ENCODE results near the gene FAM222B.
"Not testable (repeated sequence)": the region's sequence is repeated elsewhere in the genome, so short reads cannot be mapped to it uniquely, and the experiment has no call there.

The FAM222B gene

DNA sequence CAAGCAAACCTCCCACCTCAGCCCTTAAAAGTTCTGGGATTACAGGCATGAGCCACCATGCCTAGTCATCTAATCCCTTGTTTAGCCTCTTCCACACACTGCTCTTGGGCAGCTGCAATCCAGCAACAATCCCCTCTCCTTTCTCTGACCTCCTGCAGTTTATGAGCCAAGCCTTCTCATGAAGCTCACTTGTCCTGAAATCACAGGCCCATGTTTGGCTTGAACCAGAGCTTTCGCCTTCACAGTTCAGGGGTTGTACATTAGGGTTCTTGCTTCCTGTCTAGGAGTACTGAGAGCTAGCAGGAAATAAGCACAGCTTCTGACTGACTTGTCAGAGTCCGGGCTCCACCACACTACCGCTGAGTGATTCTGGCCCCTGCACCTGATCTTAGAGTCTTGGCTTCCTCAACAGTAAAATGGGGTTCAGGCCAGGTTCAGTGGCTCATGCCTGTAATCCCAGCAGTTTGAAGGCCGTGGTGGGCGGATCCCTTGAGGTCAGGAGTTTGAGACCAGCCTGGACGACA, 28.5 kb upstream of the FAM222B start:
- no peak for DNase-seq (ENCODE audit: low read depth in 2 of 2)

DNA sequence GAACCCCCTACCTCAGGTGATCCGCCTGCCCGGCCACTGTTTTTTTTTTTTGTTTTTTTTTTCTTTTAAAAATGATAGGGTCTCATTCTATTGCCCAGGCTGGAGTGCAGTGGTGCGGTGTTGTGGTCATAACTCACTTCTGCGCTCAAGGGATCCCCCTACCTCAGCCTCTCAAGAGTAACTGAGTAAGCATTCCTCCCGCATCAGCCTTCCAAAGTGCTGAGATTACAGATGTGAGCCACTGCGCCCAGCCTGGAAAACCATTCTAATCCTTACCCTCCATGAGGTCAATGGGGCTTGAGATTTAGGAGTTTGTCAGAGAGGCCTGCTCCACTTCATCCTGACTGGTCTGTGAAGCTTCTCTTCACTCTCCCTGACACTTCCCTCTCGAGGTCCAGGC, 24.7 kb upstream of the FAM222B start:
- DNase-seq (ENCODE audit: low read depth in 2 of 2): no peak

DNA sequence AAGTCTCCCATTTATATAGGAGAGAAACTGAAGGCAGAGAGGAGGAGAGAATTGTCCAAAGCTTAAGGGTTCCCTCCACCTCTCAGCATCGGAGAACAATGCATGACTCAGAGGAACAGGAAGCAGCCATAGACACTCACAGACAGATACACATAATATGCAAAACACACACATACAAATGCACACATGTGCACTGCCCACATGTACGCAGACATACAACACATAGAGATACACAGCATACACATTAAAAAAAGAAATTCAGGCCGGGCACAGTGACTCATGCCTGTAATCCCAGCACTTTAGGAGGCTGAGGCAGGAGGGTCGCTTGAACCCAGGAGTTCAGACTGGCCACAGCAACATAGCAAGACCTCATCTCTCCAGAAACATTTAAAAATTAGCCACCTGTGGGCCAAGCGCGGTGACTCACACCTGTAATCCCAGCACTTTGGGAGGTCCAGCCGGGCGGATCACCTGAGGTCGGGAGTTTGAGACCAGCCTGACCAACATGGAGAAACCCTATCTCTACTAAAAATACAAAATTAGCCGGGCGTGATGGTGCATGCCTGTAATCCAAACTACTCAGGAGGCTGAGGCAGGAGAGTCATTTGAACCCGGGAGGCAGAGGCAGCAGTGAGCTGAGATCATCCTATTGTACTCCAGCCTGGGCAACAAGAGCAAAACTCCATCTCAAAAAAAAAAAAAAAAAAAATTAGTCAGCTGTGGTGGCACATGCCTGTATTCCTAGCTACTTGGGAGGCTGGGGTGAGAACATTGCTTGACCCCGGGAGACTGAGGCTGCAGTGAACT, 23.6 kb upstream of the FAM222B start:
- no peak for DNase-seq (ENCODE audit: low read depth in 2 of 2)

DNA sequence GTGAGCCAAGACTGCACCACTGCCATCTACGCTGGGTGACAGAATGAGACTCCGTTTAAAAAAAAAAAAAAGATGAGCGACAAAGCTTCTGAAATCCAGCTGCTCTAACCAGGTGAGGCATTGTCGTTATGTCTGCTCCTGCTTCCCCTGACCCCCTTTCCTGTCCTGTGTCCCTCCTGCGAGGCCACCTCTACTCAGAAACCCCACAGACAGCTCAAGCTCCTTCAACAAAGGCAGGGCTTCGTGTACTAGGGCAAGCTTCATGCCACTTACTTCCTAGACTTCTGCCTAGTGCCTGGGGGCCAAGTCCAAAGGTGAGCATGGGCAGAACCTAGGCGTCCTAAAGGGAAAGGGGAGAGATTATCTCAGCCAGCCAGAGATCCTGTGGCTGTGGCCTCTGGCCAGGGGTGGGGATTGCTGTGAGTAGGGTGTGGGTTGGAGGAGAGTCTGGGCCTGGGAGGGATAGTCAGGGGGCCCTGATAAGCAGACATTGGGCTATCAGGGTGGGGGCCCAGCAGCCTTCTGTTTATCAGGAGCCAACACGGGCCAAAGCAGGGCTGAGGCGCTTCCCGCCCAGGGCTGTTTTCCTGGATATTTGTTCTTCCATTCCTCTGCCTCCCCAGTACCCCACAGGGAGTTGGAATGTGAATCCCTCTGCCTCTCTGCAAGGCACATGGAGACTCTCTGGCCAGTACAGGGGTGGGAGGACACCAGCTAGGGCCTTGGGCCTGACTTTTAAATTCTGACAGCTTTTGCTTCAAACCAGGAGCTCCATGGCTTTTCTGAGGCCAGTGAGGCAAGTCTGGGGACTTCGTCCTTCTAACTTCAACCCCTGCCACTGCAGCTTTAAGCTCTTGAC, 22.6 kb upstream of the FAM222B start:
- DNase-seq (ENCODE audit: low read depth in 2 of 2): no peak

DNA sequence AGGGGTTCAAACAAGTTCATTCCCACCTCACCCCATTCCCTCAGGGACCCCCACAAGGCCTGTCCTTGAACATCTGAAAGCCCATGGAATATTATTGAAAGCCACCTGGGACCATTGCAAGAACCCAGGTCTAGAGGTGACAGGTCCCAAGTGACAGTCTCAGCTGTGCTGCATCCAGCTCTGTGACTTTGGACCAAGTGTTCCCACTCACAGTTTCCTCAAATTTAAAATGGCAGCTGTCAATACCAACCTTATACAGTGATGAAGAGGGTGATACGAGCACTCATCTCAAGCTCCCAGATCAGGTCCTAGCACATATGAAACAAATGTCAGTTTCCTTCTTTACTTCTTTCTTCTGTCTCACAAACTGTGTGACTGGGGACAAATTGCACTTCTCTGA, 21.4 kb upstream of the FAM222B start:
- DNase-seq (ENCODE audit: low read depth in 2 of 2): no peak

DNA sequence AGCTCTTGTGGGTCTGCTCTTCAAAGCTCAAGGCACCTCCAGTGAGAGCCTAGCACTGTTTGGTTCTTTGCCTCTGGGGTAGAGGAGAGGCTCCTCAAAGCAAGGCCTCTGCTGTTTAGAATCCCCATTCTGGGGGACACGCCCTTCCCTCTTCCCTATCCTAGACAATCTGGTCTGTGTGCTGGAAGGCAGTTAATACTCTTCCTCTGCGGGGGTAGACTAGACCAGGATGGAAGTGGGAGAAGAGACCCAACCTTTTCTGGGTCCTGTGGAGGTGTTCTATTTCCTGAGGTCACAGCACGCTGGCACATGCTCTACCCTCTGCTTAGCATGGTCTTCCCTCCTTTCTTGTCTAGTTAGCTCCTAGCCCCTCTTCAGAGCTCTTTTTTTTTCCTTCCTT, 20.0 kb upstream of the FAM222B start:
- DNase-seq (ENCODE audit: low read depth in 2 of 2): no peak

DNA sequence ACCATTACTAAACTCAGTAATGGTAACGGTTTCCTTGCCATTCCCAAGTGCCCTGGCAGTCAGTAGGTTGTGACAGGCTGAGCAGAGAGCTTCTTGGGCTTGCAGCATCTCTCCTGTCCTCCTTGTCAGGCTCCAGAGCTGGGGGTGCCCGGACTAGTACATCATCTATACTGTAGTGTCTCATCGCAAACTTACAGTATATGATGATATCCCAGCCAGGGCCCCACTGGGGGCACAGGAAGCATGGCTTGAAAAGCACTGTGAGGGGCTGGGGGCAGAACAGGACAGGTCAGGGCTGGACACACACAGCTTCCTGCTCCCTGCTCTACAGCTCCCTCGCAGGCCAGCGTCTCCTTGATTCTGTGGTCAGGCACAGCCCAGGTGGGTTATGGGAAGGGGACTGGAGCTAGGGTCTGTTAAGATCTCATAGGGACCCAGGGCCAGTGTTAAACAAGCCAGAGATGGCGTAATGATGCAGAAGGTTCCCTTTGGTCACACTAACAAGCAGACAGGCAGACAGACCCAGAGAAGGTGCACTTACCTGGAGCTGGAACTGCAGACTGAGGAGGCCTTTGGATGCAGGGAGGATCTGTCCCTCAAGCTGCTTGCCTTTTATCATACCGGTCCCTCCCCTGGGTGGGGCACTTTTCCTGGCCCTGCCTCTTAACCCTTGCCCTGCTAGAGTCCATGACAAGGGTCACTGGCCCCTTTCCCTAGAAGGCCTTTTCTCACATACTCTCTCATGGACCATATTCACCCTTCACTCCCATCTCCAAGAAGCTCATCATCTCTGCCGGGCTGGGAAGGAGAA, 19.0 kb upstream of the FAM222B start:
- DNase-seq (ENCODE audit: low read depth in 2 of 2): no peak

DNA sequence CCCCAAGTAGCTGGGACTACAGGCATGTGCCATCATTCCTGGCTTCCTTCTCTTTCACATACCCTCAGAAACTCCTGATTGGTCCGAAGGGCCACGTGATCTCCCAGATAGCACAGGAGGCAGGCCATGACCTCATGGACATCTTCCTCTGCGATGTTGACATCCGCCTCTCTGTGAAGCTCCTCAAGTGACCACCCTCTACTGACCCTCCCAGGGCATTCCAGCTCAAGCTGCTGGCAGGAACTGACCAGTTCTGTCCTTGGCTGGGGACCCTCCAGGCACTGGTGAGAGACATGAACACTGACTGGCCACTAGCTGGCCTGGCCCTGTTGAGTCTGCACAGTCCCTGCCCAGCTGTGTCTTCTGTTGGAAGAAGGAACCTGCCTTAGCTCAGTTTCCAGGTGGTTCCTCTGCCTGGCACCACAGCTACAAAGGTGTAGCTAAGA, 17.8 kb upstream of the FAM222B start:
- no peak for DNase-seq (ENCODE audit: low read depth in 2 of 2)

DNA sequence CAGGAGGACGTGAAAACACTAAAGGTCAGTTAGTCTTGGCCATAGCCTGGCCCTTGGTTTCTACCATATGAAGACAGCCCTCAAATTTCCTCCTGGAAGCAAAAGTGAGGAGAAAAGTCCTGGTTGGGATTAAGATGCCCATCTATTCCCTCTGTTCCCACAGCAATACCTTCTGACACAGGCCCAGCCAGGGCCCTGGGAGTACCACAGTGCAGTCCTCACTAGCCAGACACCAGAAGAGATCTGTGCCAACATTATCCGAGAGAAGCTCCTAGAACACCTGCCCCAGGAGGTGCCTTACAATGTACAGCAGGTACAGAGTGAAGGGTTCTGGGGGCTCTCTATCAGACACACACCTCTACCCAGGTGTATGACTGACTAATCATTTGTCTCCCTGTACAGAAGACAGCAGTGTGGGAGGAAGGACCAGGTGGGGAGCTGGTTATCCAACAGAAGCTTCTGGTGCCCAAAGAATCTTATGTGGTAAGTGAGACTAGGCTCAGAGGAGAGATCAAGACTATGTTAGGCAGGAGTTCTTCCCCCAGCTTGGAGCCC, 16.3 kb upstream of the FAM222B start:
- DNase-seq (ENCODE audit: low read depth in 2 of 2): no peak

DNA sequence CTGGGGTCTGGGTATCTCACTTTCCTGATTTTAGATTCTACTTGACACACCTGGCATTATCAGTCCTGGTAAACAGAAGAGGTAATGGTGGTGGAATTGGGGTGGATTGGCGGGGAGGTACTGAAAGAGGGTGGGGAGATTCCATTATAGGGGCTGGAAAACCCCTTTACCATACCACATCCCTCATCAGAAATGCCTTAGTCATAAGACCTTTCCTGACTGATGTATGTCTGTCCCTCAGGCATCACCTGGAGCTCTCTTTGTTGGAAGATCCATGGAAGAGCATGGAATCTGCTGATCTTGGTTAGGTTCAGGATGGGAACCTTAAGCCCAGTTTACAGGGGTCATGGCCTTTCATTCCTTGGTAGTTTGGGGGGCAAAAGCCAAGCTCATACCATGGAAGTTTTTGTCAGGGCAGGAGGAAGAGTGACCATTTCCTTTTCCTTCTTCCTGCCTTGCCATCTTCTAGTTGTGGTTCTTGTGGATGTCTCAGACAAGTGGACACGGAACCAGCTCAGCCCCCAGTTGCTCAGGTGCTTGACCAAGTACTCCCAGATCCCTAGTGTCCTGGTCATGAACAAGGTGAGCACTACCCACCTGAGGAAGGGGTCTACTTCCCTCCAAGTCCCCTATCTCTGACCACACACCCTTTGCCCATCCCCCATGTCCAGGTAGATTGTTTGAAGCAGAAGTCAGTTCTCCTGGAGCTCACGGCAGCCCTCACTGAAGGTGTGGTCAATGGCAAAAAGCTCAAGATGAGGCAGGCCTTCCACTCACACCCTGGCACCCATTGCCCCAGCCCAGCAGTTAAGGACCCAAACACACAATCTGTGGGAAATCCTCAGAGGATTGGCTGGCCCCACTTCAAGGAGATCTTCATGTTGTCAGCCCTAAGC, 15.6 kb upstream of the FAM222B start:
- no peak for DNase-seq (ENCODE audit: low read depth in 2 of 2)

DNA sequence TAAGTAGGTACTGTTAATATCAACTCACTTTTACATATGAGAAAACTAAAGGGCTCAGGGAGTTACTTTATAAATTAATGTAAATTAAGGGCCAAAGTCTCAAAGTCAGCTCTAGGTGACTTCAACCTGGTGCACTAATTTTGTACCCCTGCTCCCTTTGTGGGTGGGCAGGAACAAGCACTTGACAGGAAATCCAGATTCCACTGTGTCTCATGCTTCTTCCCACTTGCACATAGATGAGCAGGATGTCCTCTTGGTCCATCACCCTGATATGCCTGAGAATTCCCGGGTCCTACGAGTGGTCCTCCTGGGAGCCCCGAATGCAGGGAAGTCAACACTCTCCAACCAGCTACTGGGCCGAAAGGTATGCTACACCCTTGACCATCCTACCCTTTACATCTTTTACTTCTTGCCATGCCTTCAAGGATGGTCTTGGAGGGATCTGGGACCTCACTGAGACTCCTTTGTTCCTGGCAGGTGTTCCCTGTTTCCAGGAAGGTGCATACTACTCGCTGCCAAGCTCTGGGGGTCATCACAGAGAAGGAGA, 13.5 kb upstream of the FAM222B start:
- no peak for DNase-seq (ENCODE audit: low read depth in 2 of 2)

DNA sequence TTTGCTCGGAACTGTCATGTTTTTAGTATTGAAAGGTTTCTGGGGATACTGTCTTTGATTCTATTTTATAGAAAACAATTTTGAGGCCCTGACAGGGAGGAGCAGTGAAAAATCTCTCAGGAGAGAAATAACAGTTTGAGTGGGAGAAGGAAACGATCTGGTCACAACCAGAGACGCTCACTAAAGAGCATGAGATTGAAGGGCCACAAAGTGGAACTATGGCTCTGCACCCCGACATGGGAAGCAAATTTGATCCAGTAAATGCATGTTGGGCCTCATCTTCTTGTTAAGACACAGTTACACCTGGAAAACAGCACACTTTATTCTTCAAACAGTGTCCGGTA, 12.7 kb upstream of the FAM222B start:
- DNase-seq (ENCODE audit: low read depth in 2 of 2): no peak

DNA sequence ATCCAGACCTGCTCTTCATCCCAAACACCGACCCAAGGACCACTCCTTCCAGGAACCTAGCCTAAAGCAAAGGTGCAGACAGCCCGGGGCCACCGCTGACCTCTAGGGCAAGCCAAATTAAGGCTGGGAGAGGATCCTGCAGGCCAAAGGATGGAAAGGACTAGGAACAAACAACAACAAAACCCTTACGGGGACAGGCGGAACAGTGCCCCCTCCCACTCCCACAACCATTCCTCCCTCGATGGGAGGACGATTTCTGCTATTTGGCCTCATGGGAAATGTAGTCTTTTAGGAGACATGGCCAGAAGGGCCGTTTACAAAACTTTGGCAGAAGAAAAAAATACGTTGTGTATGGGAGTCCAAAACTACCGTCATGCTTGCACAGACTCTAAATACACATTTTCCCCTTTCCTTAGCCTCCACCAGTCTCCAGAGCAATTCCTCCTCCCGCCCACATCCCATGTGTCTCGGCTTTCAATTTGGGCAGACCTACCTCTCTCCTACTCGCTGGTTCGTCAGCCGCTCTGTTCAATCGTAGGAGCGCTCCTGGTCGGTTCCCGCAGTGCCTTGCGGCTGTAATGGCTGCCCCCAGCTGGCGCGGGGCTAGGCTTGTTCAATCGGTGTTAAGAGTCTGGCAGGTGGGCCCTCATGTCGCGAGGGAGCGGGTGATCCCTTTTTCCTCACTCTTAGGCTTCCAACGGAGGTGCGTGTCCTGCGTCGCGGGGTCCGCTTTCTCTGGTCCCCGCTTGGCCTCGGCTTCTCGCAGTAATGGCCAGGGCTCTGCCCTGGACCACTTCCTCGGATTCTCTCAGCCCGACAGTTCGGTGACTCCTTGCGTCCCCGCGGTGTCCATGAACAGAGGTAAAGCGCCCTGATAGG, 12.1 kb upstream of the FAM222B start, which contains the start of gene ERAL1:
ERAL1 (plus strand) TSS at position 560 of the 879 bp plus-strand sequence; CDS start at position 579, 19 bp downstream.
- peak; percentile 47 to 57 for DNase-seq (ENCODE audit: low read depth in 2 of 2)

DNA sequence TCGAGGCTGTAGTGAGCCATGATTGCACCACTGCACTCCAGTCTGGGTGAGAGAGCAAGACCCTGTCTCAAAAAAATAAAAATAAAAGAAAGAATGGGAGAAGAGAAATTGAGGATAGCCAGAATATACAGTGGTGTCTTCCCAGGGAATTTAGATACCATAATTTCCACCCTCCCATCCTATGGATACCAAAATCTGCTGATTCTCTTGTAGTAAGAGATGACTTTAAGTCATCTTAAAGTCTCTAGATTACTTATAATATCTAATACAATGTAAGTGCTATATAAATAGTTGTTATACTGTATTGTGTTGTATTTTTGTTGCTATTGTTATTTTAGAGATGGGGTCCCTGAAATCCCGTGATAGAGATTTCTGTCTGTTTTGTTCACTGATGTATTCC, 10.7 kb upstream of the FAM222B start:
- no peak for DNase-seq (ENCODE audit: low read depth in 2 of 2)

DNA sequence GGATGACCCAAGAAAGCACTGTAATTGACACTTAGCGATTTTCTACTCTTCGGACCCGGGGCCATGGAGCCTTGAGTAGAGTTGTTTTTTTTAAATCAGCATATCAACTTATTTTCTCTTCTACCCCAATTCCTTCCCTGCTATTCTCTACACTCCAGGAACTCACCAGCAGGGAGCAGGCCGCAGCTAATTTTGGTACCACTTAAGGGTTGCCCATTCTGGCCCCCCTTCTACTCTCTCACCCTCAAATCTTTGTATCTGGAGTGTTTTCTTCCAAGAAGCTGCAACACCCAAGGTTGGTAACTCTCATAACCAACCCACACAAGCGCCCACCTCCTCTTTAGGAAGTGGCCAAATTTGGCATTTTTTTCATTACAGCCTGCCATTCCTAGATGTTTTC, 6.7 kb upstream of the FAM222B start:
- DNase-seq (ENCODE audit: low read depth in 2 of 2): no peak

DNA sequence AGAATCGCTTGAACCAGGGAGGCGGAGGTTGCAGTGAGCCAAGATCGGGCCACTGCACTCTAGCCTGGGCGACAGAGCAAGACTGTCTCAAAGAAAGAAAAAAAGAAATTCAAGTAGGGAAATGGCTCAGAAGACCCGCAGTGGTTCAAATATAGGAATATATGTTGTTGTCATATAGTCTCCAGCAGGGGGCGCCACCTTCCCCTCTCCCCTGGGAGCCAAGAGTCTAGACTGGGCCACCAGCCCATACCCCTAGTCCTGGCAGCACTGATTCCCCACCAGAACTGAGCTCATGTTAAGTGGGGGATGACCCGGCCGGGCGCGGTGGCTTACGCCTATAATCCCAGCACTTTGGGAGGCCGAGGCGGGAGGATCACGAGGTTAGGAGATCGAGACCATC, 6.1 kb upstream of the FAM222B start:
- DNase-seq (ENCODE audit: low read depth in 2 of 2): not testable (repeated sequence)

DNA sequence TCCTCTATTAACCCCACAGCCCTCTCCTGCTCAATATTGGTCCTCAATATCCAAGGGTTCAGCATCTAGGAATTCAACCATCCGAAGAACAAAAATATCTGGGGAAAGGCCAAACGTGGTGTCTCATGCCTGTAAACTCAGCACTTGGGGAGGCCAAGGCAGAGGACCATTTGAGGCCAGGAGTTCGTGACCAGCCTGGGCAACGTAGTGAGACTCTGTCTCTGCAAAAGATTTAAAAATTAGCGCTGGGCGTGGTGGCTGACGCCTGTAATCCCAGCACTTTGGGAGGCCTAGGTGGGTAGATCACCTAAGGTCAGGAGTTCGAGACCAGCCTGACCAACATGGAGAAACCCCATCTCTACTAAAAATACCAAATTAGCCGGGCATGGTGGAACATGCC, 4.1 kb upstream of the FAM222B start:
- DNase-seq (ENCODE audit: low read depth in 2 of 2): not testable (repeated sequence)

DNA sequence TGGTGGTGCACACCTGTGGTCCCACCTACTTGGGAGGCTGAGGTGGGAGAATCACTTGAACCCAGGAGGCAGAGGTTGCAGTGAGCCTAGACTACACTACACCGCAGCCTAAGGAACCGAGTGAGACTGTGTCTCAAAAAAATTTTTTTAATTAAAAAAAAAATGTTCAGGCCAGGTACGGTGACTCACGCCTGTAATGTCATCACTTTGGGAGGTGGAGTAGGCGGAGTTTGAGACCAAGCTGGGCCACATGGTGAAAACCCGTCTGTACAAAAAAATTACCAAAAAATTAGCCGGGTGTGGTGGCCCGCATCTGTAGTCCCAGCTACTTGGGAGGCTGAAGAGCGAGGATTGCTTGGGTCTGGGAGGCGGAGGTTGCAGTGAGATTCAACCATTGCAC, 3.6 kb upstream of the FAM222B start:
- DNase-seq (ENCODE audit: low read depth in 2 of 2): no peak

DNA sequence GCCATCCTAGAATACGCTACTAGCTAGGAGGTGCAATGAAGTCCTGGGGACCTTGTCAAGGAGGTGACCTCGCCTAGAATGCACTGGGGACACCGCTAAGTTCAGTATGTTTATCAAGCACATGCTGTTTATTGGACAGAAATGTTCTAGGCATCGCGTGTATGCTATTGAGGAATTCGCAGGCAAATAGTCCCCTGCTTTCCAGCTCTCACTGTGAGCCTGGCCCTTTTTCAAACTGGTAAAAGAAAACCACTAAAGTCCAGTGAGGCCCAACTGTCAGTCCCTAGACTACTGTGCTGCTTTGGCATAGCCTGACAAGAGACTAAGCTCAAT, 1.2 kb upstream of the FAM222B start:
- no peak for DNase-seq (ENCODE audit: low read depth in 2 of 2)
